Astrocyte of the cerebellum (primary cell): ENCODE measurements around the gene ARHGAP26.
A peak's percentile ranks its signal among the peaks of the same experiment; 100 is the strongest.
"Not testable (repeated sequence)": the region's sequence is repeated elsewhere in the genome, so short reads cannot be mapped to it uniquely, and the experiment has no call there.

Experiments
- DNase-seq: peaks from one replicate; pipeline ENCODE4 v3.0.0-alpha.2; 2011; ENCODE audit warnings: low read depth
- H3K4me3 ChIP-seq: 2 replicates; pipeline ENCODE4 v1.5.1; 2011; ENCODE audit warnings: mild to moderate bottlenecking, low read depth, low read length, moderate library complexity
- CTCF ChIP-seq: IDR thresholded peaks from 2 replicates; pipeline ENCODE4 v1.5.1; 2012; ENCODE audit warnings: low read length, low read depth, moderate library complexity, mild to moderate bottlenecking; ENCODE audit errors: missing control alignments
- in situ Hi-C: cut with HindIII; loops from 2 replicates; pipeline ENCODE4 v1.10.0; 2017; ENCODE audit warnings: low sequenced_read_pairs

The ARHGAP26 gene

GRCh38 chr5:142979636-142980035 lies 209.5 kb downstream of the ARHGAP26 start:
- TF ChIP-seq CTCF, result no peak

GRCh38 chr5:142981475-142981874 lies 211.3 kb downstream of the ARHGAP26 start:
- in situ Hi-C loops, result no loop called here
- TF ChIP-seq CTCF, result no peak
- DNase-seq, result no peak
- H3K4me3 ChIP-seq, result no peak overlapping the region

More at GRCh38 chr5:142979636-142980035, 209.5 kb downstream of the ARHGAP26 start:
- no peak for DNase-seq
- in situ Hi-C loops, result no loop called here
- H3K4me3 ChIP-seq, result no peak overlapping the region

GRCh38 chr5:142981886-142982820 lies 212.0 kb downstream of the ARHGAP26 start:
- peak; percentile 63 for DNase-seq
- in situ Hi-C loops, result no loop called here
- no peak overlapping the region for H3K4me3 ChIP-seq
- TF ChIP-seq CTCF, result no peak

GRCh38 chr5:142982821-142983200 lies 212.6 kb downstream of the ARHGAP26 start:
- no peak overlapping the region for H3K4me3 ChIP-seq
- no peak for TF ChIP-seq CTCF
- DNase-seq, result no peak
- in situ Hi-C loops, result no loop called here

- in situ Hi-C loops, result no loop called here
- H3K4me3 ChIP-seq, result no peak overlapping the region
- TF ChIP-seq CTCF, result no peak
- DNase-seq, result no peak
Observed at GRCh38 chr5:142984011-142984410, 213.8 kb downstream of the ARHGAP26 start.

GRCh38 chr5:142984525-142984924 lies 214.3 kb downstream of the ARHGAP26 start:
- no peak overlapping the region for H3K4me3 ChIP-seq
- in situ Hi-C loops, result no loop called here
- no peak for DNase-seq
- no peak for TF ChIP-seq CTCF

- H3K4me3 ChIP-seq, DNase-seq, in situ Hi-C loops: not testable (repeated sequence)
Observed at GRCh38 chr5:142989270-142989669, 219.1 kb downstream of the ARHGAP26 start.

GRCh38 chr5:142990073-142990472 lies 219.9 kb downstream of the ARHGAP26 start:
- DNase-seq, in situ Hi-C loops, H3K4me3 ChIP-seq: not testable (repeated sequence)
